DOHH2 (cell line): ENCODE data around the gene LGALS8.
"Not testable (repeated sequence)": the region's sequence is repeated elsewhere in the genome, so short reads cannot be mapped to it uniquely, and the experiment has no call there.

Experiments
- H3F3A ChIP-seq: fragments of 200-600 bp; sonication (generic), shearing (Covaris generic); 2 replicates; pipeline ENCODE4 v1.6.0; 2016; ENCODE audit warnings: antibody characterized with exemption, mild to moderate bottlenecking; ENCODE audit not compliant: control insufficient read depth, insufficient read depth
- H3K27ac ChIP-seq: fragments of 200-600 bp; sonication (generic); 2 replicates; pipeline ENCODE4 v1.5.1; 2014; ENCODE audit warnings: low read depth, mild to moderate bottlenecking, low read length, moderate library complexity
- H3K27me3 ChIP-seq: fragments of 200-600 bp; sonication (generic); 2 replicates; pipeline ENCODE4 v1.6.1; 2014; ENCODE audit warnings: mild to moderate bottlenecking, low read length, mixed read lengths; ENCODE audit not compliant: control insufficient read depth
- H3K36me3 ChIP-seq: fragments of 200-600 bp; sonication (generic); 2 replicates; pipeline ENCODE4 v1.6.1; 2014; ENCODE audit warnings: mild to moderate bottlenecking, low read length, moderate library complexity, mixed read lengths; ENCODE audit not compliant: control insufficient read depth
- H3K4me1 ChIP-seq: fragments of 200-600 bp; sonication (generic); 2 replicates; pipeline ENCODE4 v1.6.1; 2014; ENCODE audit warnings: mild to moderate bottlenecking, low read length, mixed read lengths; ENCODE audit not compliant: control insufficient read depth
- H3K4me2 ChIP-seq: fragments of 200-600 bp; sonication (generic); 2 replicates; pipeline ENCODE4 v1.6.0; 2014; ENCODE audit warnings: mild to moderate bottlenecking, low read length, moderate library complexity
- H3K4me3 ChIP-seq: fragments of 200-600 bp; sonication (generic); 2 replicates; pipeline ENCODE4 v1.5.1; 2014; ENCODE audit warnings: mild to moderate bottlenecking, low read length, mixed read lengths
- H3K79me2 ChIP-seq: fragments of 200-600 bp; sonication (generic); 2 replicates; pipeline ENCODE4 v1.6.1; 2014; ENCODE audit warnings: mild to moderate bottlenecking, low read length, mixed read lengths; ENCODE audit not compliant: control insufficient read depth
- H3K9me2 ChIP-seq: fragments of 200-600 bp; sonication (generic); replicated peaks from 2 replicates; pipeline ENCODE4 v1.6.1; 2014; ENCODE audit warnings: mild to moderate bottlenecking, low read length, mixed read lengths; ENCODE audit not compliant: control insufficient read depth
- H3K9me3 ChIP-seq: fragments of 200-600 bp; sonication (generic); 2 replicates; pipeline ENCODE4 v1.6.1; 2014; ENCODE audit warnings: antibody characterized with exemption, low read length, mixed read lengths; ENCODE audit not compliant: control insufficient read depth, insufficient read depth
- H4K20me1 ChIP-seq: fragments of 200-600 bp; sonication (generic); 2 replicates; pipeline ENCODE4 v1.6.0; 2014; ENCODE audit warnings: low read depth, mild to moderate bottlenecking, antibody characterized with exemption, low read length, moderate library complexity; ENCODE audit not compliant: control insufficient read depth, insufficient read depth
- CTCF ChIP-seq: fragments of 200-600 bp; sonication (generic); IDR thresholded peaks from one replicate; pipeline ENCODE4 v1.5.1; 2014; ENCODE audit warnings: antibody characterized with exemption, mild to moderate bottlenecking, low read depth, low read length; ENCODE audit not compliant: poor library complexity, severe bottlenecking
- EZH2phosphoT487 ChIP-seq: fragments of 200-600 bp; sonication (generic); IDR thresholded peaks from 2 replicates; pipeline ENCODE4 v1.6.1; 2017; ENCODE audit warnings: borderline replicate concordance, mild to moderate bottlenecking, antibody characterized with exemption, low read length, moderate library complexity, mixed read lengths

LGALS8 gene

GRCh38 chr1:236484310-236484971, 39.3 kb upstream of the LGALS8 start:
- TF ChIP-seq EZH2phosphoT487, result no peak
- no peak for TF ChIP-seq CTCF
- H3K79me2 ChIP-seq, result no peaks in the 10 kb centered on the region
- no peaks in the 10 kb centered on the region for H3K9me3 ChIP-seq
- H3F3A ChIP-seq, result no peaks in the 10 kb centered on the region
- H3K4me2 ChIP-seq, result no peak overlapping the region
- H3K36me3 ChIP-seq, result no peaks in the 10 kb centered on the region
- no peak overlapping the region for H3K4me3 ChIP-seq
- H3K27ac ChIP-seq, result no peak overlapping the region
- H3K4me1 ChIP-seq, result no peaks in the 10 kb centered on the region
- H3K9me2 ChIP-seq, result no peaks in the 10 kb centered on the region
- H3K27me3 ChIP-seq, result no peaks in the 10 kb centered on the region
- no peaks in the 10 kb centered on the region for H4K20me1 ChIP-seq

- Histone ChIP-seq H3F3A (no peaks in the 10 kb centered on the region), H3K79me2 (no peaks in the 10 kb centered on the region), H3K4me2 (no peak overlapping the region), H3K9me2 (no peaks in the 10 kb centered on the region), H4K20me1 (no peaks in the 10 kb centered on the region), H3K4me1 (no peaks in the 10 kb centered on the region), H3K4me3 (no peak overlapping the region), H3K27me3 (peaks cover 5% of the 10 kb centered on the region; the same call in 1 of the 2 replicates), H3K27ac (no peak overlapping the region), H3K9me3 (no peaks in the 10 kb centered on the region), H3K36me3 (no peaks in the 10 kb centered on the region)
- TF ChIP-seq EZH2phosphoT487, result no peak
- TF ChIP-seq CTCF, result no peak
Observed at GRCh38 chr1:236486356-236487002, 37.3 kb upstream of the LGALS8 start.

GRCh38 chr1:236489161-236489560, 34.6 kb upstream of the LGALS8 start:
- not testable (repeated sequence) for H3K79me2 ChIP-seq, H3K9me3 ChIP-seq, H3K4me3 ChIP-seq

GRCh38 chr1:236489710-236490377, 33.9 kb upstream of the LGALS8 start:
- Histone ChIP-seq H3K4me1 (no peaks in the 10 kb centered on the region), H4K20me1 (no peaks in the 10 kb centered on the region), H3K9me3 (no peaks in the 10 kb centered on the region), H3K36me3 (no peaks in the 10 kb centered on the region), H3K4me2 (no peak overlapping the region), H3K9me2 (no peaks in the 10 kb centered on the region), H3K27me3 (peaks cover 9% of the 10 kb centered on the region; the same call in 1 of the 2 replicates), H3K79me2 (no peaks in the 10 kb centered on the region), H3K4me3 (no peak overlapping the region), H3K27ac (no peak overlapping the region), H3F3A (no peaks in the 10 kb centered on the region)
- TF ChIP-seq CTCF (peak; percentile 66), EZH2phosphoT487 (no peak)

More at GRCh38 chr1:236489161-236489560, 34.6 kb upstream of the LGALS8 start:
- H3K9me2 ChIP-seq, H4K20me1 ChIP-seq, H3K36me3 ChIP-seq, H3F3A ChIP-seq, H3K27me3 ChIP-seq, H3K4me1 ChIP-seq, H3K4me2 ChIP-seq, H3K27ac ChIP-seq: not testable (repeated sequence)
